Measurements from ENCODE around the gene DDT. TPM values are rescaled to one million over a fixed set of nuclear protein-coding genes. Genes with fewer than 3 reads are reported as not detected.
"Not testable (repeated sequence)": the region's sequence is repeated elsewhere in the genome, so short reads cannot be mapped to it uniquely, and the experiment has no call there.

DDT gene
- polyA plus RNA-seq, 3 donors = 115 to 192 (median 138) TPM

DNA sequence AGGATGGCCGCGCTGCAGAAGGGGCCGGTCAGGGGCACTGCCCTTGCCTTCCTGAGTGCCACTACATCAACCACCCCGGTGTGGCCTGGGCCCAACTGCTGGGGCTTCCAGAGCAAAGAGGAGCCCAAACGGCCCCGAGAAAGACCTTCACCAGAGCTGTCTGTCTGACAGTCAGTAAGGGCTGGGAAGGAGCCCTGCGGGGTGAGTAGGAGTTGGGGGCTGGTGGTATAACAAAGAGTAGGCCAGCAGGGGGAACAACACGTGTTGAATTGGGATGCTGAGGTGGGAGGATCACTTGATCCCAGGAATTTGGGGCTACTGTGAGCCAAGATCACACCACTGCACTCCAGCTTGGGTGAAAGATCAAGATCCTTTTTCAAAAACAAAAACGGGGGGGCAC is 27.1 kb upstream of the DDT start:
- no peaks in the 10 kb centered on the region for H3K27me3 ChIP-seq (ENCODE audit: control insufficient read depth in 2 of 2, insufficient read depth in 2 of 2, low read length in 2 of 2)
- no peaks in the 10 kb centered on the region for H3K36me3 Mint-ChIP-seq
- H3K4me3 Mint-ChIP-seq = no peak overlapping the region
- H3K27ac Mint-ChIP-seq = no peak overlapping the region
- intact Hi-C loops (cut with micrococcal nuclease) = no loop called here
- no peaks in the 10 kb centered on the region for H3K36me3 ChIP-seq (replicated peaks in 1 of 2; ENCODE audit: control insufficient read depth in 1 of 2, insufficient read depth in 2 of 2, low read length in 2 of 2)
- H2AFZ ChIP-seq (ENCODE audit: insufficient read depth, low read depth, low read length, poor library complexity, severe bottlenecking) = no peak overlapping the region
- no peak overlapping the region for H3K27ac ChIP-seq (ENCODE audit: low read depth in 1 of 2, low read length in 2 of 2)
- no peak overlapping the region for H3K4me2 ChIP-seq (replicated peaks; ENCODE audit: extremely low read depth, low read length, poor library complexity, severe bottlenecking)
- H3K4me1 Mint-ChIP-seq = peaks cover 6% of the 10 kb centered on the region
- no peak for DNase-seq
- no peak overlapping the region for H3K4me3 ChIP-seq (replicated peaks in 1 of 3; ENCODE audit: low read depth in 2 of 3, low read length in 3 of 3)
- H3K79me2 ChIP-seq (ENCODE audit: insufficient read depth, low read length) = no peaks in the 10 kb centered on the region
- H3K4me1 ChIP-seq (ENCODE audit: control insufficient read depth in 1 of 2, insufficient read depth in 2 of 2, low read length in 2 of 2) = no peaks in the 10 kb centered on the region
- peaks cover 0 to 1% (median 0%) of the 10 kb centered on the region in 7 donors for H3K9me3 Mint-ChIP-seq
- whole genome bisulfite sequencing (ENCODE audit: insufficient coverage) = 90% methylated on average over 9 of the region's 9 CpGs
- H4K20me1 ChIP-seq (ENCODE audit: insufficient read depth, low read length) = no peaks in the 10 kb centered on the region
- H3K9ac ChIP-seq (ENCODE audit: insufficient read depth, low read length, poor library complexity, severe bottlenecking) = no peak overlapping the region
- H3K9me3 ChIP-seq (replicated peaks in 1 of 2; ENCODE audit: control insufficient read depth in 1 of 2, insufficient read depth in 1 of 2, low read length in 2 of 2) = no peaks in the 10 kb centered on the region
- H3K27me3 Mint-ChIP-seq (ENCODE audit: low read depth in 3 of 3) = peaks cover 4 to 7% (median 6%) of the 10 kb centered on the region in 3 donors
- TF ChIP-seq, protein P1, sequence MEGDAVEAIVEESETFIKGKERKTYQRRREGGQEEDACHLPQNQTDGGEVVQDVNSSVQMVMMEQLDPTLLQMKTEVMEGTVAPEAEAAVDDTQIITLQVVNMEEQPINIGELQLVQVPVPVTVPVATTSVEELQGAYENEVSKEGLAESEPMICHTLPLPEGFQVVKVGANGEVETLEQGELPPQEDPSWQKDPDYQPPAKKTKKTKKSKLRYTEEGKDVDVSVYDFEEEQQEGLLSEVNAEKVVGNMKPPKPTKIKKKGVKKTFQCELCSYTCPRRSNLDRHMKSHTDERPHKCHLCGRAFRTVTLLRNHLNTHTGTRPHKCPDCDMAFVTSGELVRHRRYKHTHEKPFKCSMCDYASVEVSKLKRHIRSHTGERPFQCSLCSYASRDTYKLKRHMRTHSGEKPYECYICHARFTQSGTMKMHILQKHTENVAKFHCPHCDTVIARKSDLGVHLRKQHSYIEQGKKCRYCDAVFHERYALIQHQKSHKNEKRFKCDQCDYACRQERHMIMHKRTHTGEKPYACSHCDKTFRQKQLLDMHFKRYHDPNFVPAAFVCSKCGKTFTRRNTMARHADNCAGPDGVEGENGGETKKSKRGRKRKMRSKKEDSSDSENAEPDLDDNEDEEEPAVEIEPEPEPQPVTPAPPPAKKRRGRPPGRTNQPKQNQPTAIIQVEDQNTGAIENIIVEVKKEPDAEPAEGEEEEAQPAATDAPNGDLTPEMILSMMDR (IDR thresholded peaks at IDR 0.05) = no peak

DNA sequence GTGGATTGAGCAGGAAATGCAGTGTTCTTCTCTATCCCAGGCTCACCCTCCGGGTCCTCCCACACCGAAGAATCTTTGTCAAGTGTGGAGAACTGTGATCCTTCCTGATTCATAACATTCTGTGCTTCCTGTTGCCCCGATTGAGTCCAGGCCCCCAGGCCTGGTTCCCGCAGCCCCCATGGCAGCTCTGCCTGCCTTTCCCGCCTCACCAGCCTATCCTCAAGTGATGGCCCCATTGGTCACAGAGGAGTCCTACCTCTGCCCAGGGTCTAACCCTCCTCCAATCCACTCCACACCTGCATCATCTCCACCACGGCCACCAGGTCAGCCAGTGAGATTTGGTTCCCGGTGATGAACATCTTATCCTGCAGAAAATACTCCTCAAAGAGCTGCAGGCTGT is 25.5 kb upstream of the DDT start:
- H3K4me3 Mint-ChIP-seq; DNase-seq; H3K27ac Mint-ChIP-seq; intact Hi-C loops (cut with micrococcal nuclease); H3K9me3 ChIP-seq (replicated peaks in 1 of 2; ENCODE audit: control insufficient read depth in 1 of 2, insufficient read depth in 1 of 2, low read length in 2 of 2); H3K36me3 Mint-ChIP-seq; H3K27me3 ChIP-seq (ENCODE audit: control insufficient read depth in 2 of 2, insufficient read depth in 2 of 2, low read length in 2 of 2); H2AFZ ChIP-seq (ENCODE audit: insufficient read depth, low read depth, low read length, poor library complexity, severe bottlenecking); H3K4me3 ChIP-seq (replicated peaks in 1 of 3; ENCODE audit: low read depth in 2 of 3, low read length in 3 of 3); H3K79me2 ChIP-seq (ENCODE audit: insufficient read depth, low read length); H3K9me3 Mint-ChIP-seq; H3K27ac ChIP-seq (ENCODE audit: low read depth in 1 of 2, low read length in 2 of 2); H3K4me1 Mint-ChIP-seq; H3K4me1 ChIP-seq (ENCODE audit: control insufficient read depth in 1 of 2, insufficient read depth in 2 of 2, low read length in 2 of 2); H3K4me2 ChIP-seq (replicated peaks; ENCODE audit: extremely low read depth, low read length, poor library complexity, severe bottlenecking); H4K20me1 ChIP-seq (ENCODE audit: insufficient read depth, low read length); H3K36me3 ChIP-seq (replicated peaks in 1 of 2; ENCODE audit: control insufficient read depth in 1 of 2, insufficient read depth in 2 of 2, low read length in 2 of 2); H3K9ac ChIP-seq (ENCODE audit: insufficient read depth, low read length, poor library complexity, severe bottlenecking): not testable (repeated sequence)
- WGBS (ENCODE audit: insufficient coverage) = 80% methylated on average over 5 of the region's 7 CpGs
- peaks cover 5 to 12% (median 7%) of the 10 kb centered on the region in 3 donors for H3K27me3 Mint-ChIP-seq (ENCODE audit: low read depth in 3 of 3)
